Trophoblast cell (in vitro differentiated cells and primary cell): ENCODE results near the gene SELENOF.

Source experiments
- DNase-seq, 2 donors: peaks; one replicate each; pipeline ENCODE4 v3.0.0-alpha.2; 2016
- H2AFZ ChIP-seq: 2 replicates; pipeline ENCODE4 v1.6.1; 2013; ENCODE audit warnings: low read length, moderate library complexity, mild to moderate bottlenecking; ENCODE audit not compliant: insufficient read depth, poor library complexity
- H2AK5ac ChIP-seq: 2 replicates; pipeline ENCODE4 v1.6.1; 2013; ENCODE audit warnings: mild to moderate bottlenecking, low read length
- H2BK120ac ChIP-seq: 2 replicates; pipeline ENCODE4 v1.6.1; 2013; ENCODE audit warnings: low read length, mild to moderate bottlenecking, moderate library complexity; ENCODE audit not compliant: insufficient read depth, poor library complexity
- H2BK12ac ChIP-seq: 2 replicates; pipeline ENCODE4 v1.6.1; 2013; ENCODE audit warnings: mild to moderate bottlenecking, low read length, moderate library complexity
- H2BK5ac ChIP-seq: 2 replicates; pipeline ENCODE4 v1.6.1; 2013; ENCODE audit warnings: low read length, low read depth, moderate library complexity, mild to moderate bottlenecking; ENCODE audit not compliant: poor library complexity
- H3K14ac ChIP-seq: 2 replicates; pipeline ENCODE4 v1.6.1; 2013; ENCODE audit warnings: mild to moderate bottlenecking, low read length
- H3K18ac ChIP-seq: 2 replicates; pipeline ENCODE4 v1.6.1; 2013; ENCODE audit warnings: mild to moderate bottlenecking, low read length
- H3K23ac ChIP-seq: 2 replicates; pipeline ENCODE4 v1.6.1; 2013; ENCODE audit warnings: low read length
- H3K27ac ChIP-seq: 2 replicates; pipeline ENCODE4 v1.5.1; 2013; ENCODE audit warnings: low read depth, mild to moderate bottlenecking, inconsistent platforms, low read length, moderate library complexity
- H3K27me3 ChIP-seq: 2 replicates; pipeline ENCODE4 v1.6.1; 2013; ENCODE audit warnings: inconsistent platforms, mild to moderate bottlenecking, low read length, moderate library complexity; ENCODE audit not compliant: insufficient read depth
- H3K36me3 ChIP-seq, 2 experiments: 1 replicate in 1 of 2; 2 replicates in 1 of 2; pipeline ENCODE4 v1.6.1; 2013; ENCODE audit warnings: low read length in 2 of 2, mild to moderate bottlenecking in 2 of 2, moderate library complexity in 1 of 2; ENCODE audit not compliant: insufficient read depth in 2 of 2, control insufficient read depth in 1 of 2
- H3K4ac ChIP-seq: 2 replicates; pipeline ENCODE4 v1.6.1; 2013; ENCODE audit warnings: low read depth, mild to moderate bottlenecking, low read length, moderate library complexity
- H3K4me1 ChIP-seq, 2 experiments: 1 replicate in 1 of 2; 2 replicates in 1 of 2; pipeline ENCODE4 v1.6.1; 2013; ENCODE audit warnings: low read length in 2 of 2, mild to moderate bottlenecking in 2 of 2, moderate library complexity in 1 of 2; ENCODE audit not compliant: insufficient read depth in 2 of 2, control insufficient read depth in 1 of 2
- H3K4me2 ChIP-seq: 2 replicates; pipeline ENCODE4 v1.6.1; 2013; ENCODE audit warnings: inconsistent platforms, mild to moderate bottlenecking, low read length, moderate library complexity
- H3K4me3 ChIP-seq: 2 replicates; pipeline ENCODE4 v1.5.1; 2013; ENCODE audit warnings: mild to moderate bottlenecking, low read depth, low read length, inconsistent platforms
- H3K79me1 ChIP-seq: one replicate; pipeline ENCODE4 v1.6.1; 2013; ENCODE audit warnings: low read length
- H3K79me2 ChIP-seq: 2 replicates; pipeline ENCODE4 v1.6.1; 2013; ENCODE audit warnings: low read length, mild to moderate bottlenecking; ENCODE audit not compliant: control insufficient read depth, insufficient read depth, poor library complexity
- H3K9ac ChIP-seq: 2 replicates; pipeline ENCODE4 v1.6.1; 2013; ENCODE audit warnings: mild to moderate bottlenecking, low read length
- H3K9me3 ChIP-seq: 2 replicates; pipeline ENCODE4 v1.6.1; 2013; ENCODE audit warnings: low read depth, mild to moderate bottlenecking, control low read depth, inconsistent platforms, low read length; ENCODE audit not compliant: insufficient read depth
- H4K12ac ChIP-seq: 2 replicates; pipeline ENCODE4 v1.6.1; 2013; ENCODE audit warnings: low read depth, mild to moderate bottlenecking, low read length, moderate library complexity
- H4K8ac ChIP-seq: 2 replicates; pipeline ENCODE4 v1.6.1; 2013; ENCODE audit warnings: low read depth, mild to moderate bottlenecking, low read length, moderate library complexity
- H4K91ac ChIP-seq: one replicate; pipeline ENCODE4 v1.6.1; 2013; ENCODE audit warnings: low read depth, mild to moderate bottlenecking, low read length, moderate library complexity
- whole genome bisulfite sequencing: extraction: QIAGEN DNeasy Blood & Tissue Kit; methylation state at CpG from one replicate; pipeline ENCODE4 v1.1.7; 2013; ENCODE audit warnings: missing lambda C conversion rate; ENCODE audit not compliant: insufficient read length, insufficient coverage; ENCODE audit errors: extremely low coverage; 5-methylcytosine and 5-hydroxymethylcytosine counted together

The SELENOF gene

DNA sequence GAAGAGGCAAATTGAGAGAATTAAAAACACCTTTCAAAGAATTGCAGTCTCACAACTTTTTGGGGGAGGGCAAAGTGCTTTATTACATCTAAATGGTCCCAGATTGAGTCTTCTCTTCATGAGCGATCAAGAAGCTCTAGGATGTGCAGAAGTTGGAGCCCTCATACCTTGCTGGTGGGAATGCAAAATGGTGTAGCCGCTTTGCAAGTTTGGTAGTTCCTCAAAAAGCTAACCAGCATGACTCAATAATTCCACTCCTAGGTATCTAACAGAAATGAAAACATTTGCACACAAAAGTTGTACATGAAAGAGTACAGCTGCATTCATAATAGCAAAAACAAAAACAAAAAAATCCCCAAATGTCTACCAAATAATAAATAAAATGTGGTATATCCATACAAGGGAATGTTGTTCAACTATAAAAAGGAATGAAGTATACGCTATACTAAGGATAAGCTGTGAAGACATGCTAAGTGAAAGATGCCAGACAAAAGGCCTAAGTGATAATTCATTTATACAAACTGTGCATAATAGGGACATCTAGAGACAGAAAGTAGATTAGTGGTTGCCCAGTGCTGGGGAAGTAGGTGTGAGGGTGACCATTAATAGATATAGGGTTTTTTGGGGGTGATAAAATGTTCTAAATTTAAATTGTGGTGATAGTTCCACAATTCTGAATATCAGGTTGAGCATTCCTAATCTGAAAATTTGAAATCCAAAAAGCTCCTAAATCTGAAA lies 55.2 kb downstream of the SELENOF start:
- Histone ChIP-seq H3K4me3 (no peak overlapping the region), H2BK12ac (no peak overlapping the region), H3K4me2 (no peak overlapping the region), H2AFZ (no peak overlapping the region), H4K12ac (no peak overlapping the region), H3K4ac (no peak overlapping the region), H3K79me1 (no peaks in the 10 kb centered on the region), H3K9me3 (no peaks in the 10 kb centered on the region), H3K27ac (no peak overlapping the region), H3K27me3 (no peaks in the 10 kb centered on the region), H2BK120ac (no peak overlapping the region), H2AK5ac (no peak overlapping the region), H3K4me1 (no peaks in the 10 kb centered on the region), H3K79me2 (no peaks in the 10 kb centered on the region), H2BK5ac (no peak overlapping the region), H3K9ac (no peak overlapping the region), H4K91ac (no peak overlapping the region), H3K23ac (no peak overlapping the region), H3K14ac (no peak overlapping the region), H3K36me3 (peaks cover 0 to 4% of the 10 kb centered on the region in 2 experiments), H4K8ac (no peak overlapping the region), H3K18ac (no peak overlapping the region)
- DNase-seq = no peak
- WGBS = no CpG with 5 or more reads among the region's 3 CpGs

- Histone ChIP-seq H2AFZ (no peak overlapping the region), H2BK5ac (no peak overlapping the region), H3K79me1 (no peaks in the 10 kb centered on the region), H3K9me3 (no peaks in the 10 kb centered on the region), H2AK5ac (no peak overlapping the region), H3K14ac (no peak overlapping the region), H2BK120ac (no peak overlapping the region), H3K18ac (no peak overlapping the region), H3K27me3 (no peaks in the 10 kb centered on the region), H4K91ac (no peak overlapping the region), H3K4me1 (no peaks in the 10 kb centered on the region), H4K12ac (no peak overlapping the region), H3K23ac (no peak overlapping the region), H3K4me3 (no peak overlapping the region), H3K27ac (no peak overlapping the region), H4K8ac (no peak overlapping the region), H3K4ac (no peak overlapping the region), H3K9ac (no peak overlapping the region), H3K79me2 (no peaks in the 10 kb centered on the region), H3K36me3 (peaks cover 0 to 1% of the 10 kb centered on the region in 2 experiments), H2BK12ac (no peak overlapping the region), H3K4me2 (no peak overlapping the region)
- DNase-seq = no peak
- WGBS = no CpG with 5 or more reads among the region's 6 CpGs
These were observed 57.7 kb downstream of the SELENOF start for GRCh38 chr1:86856196-86856595.

GRCh38 chr1:86854352-86854751 lies 59.6 kb downstream of the SELENOF start:
- Histone ChIP-seq H3K4me2 (no peak overlapping the region), H3K23ac (no peak overlapping the region), H3K36me3 (peaks cover 0 to under 1% of the 10 kb centered on the region in 2 experiments), H3K79me2 (no peaks in the 10 kb centered on the region), H2BK120ac (no peak overlapping the region), H3K14ac (no peak overlapping the region), H4K12ac (no peak overlapping the region), H2BK5ac (no peak overlapping the region), H4K8ac (no peak overlapping the region), H2BK12ac (no peak overlapping the region), H3K4me1 (no peaks in the 10 kb centered on the region), H3K9ac (no peak overlapping the region), H3K9me3 (no peaks in the 10 kb centered on the region), H2AFZ (no peak overlapping the region), H3K79me1 (no peaks in the 10 kb centered on the region), H3K27ac (no peak overlapping the region), H2AK5ac (no peak overlapping the region), H3K4ac (no peak overlapping the region), H4K91ac (no peak overlapping the region), H3K4me3 (no peak overlapping the region), H3K27me3 (no peaks in the 10 kb centered on the region), H3K18ac (no peak overlapping the region)
- WGBS = no CpG with 5 or more reads among the region's 3 CpGs
- DNase-seq = no peak

- H3K79me1 ChIP-seq = no peaks in the 10 kb centered on the region
- no peak for DNase-seq
- H3K79me2 ChIP-seq = no peaks in the 10 kb centered on the region
- H4K91ac ChIP-seq = no peak overlapping the region
- no peak overlapping the region for H3K4me2 ChIP-seq
- H3K4ac ChIP-seq = no peak overlapping the region
- no peak overlapping the region for H2BK120ac ChIP-seq
- H3K9ac ChIP-seq = no peak overlapping the region
- WGBS = no CpG with 5 or more reads among the region's 7 CpGs
- no peak overlapping the region for H3K27ac ChIP-seq
- no peaks in the 10 kb centered on the region for H3K4me1 ChIP-seq
- no peak overlapping the region for H3K4me3 ChIP-seq
- no peaks in the 10 kb centered on the region for H3K27me3 ChIP-seq
- H3K14ac ChIP-seq = no peak overlapping the region
- no peak overlapping the region for H3K23ac ChIP-seq
- H2AFZ ChIP-seq = no peak overlapping the region
- H3K9me3 ChIP-seq = no peaks in the 10 kb centered on the region
- no peak overlapping the region for H2BK5ac ChIP-seq
- no peak overlapping the region for H2BK12ac ChIP-seq
- H2AK5ac ChIP-seq = no peak overlapping the region
- H4K8ac ChIP-seq = no peak overlapping the region
- H3K36me3 ChIP-seq = no peaks in the 10 kb centered on the region
- H4K12ac ChIP-seq = no peak overlapping the region
- H3K18ac ChIP-seq = no peak overlapping the region
These were observed 61.0 kb downstream of the SELENOF start for GRCh38 chr1:86852782-86853408.
